H1 (cell line): ENCODE data around the gene DIO3. TPM values are rescaled to one million over a fixed set of nuclear protein-coding genes. Genes with fewer than 3 reads are reported as not detected.

ENCODE experiments used
- CTCF ChIA-PET: fragments of 300-600 bp; sonication (Branson Sonifier 250); formaldehyde crosslinking; loops from one replicate; lab custom pipeline; 2021; ENCODE audit not compliant: partially characterized antibody; lab: Charles Lee
- POLR2A ChIA-PET: fragments of 300-600 bp; sonication (Branson Sonifier 250); formaldehyde crosslinking; loops from one replicate; lab custom pipeline; 2021; ENCODE audit warnings: inconsistent platforms; ENCODE audit not compliant: partially characterized antibody; lab: Charles Lee
- DNase-seq, 2 experiments: peaks; one replicate each; pipeline versions ENCODE4 v3.0.0 to v3.0.0-alpha.2; 2010 to 2022; ENCODE audit warnings: low spot score in 2 of 2, low read depth in 1 of 2, mixed read lengths in 1 of 2
- FAIRE-seq: peaks from 2 replicates; lab custom pipeline; 2011; peaks lifted over from hg19 to GRCh38; lab: Jason Lieb, UNC
- H2AFZ ChIP-seq: 2 replicates; pipeline ENCODE4 v1.8.1; 2012; ENCODE audit warnings: low read length, inconsistent platforms
- H2AK5ac ChIP-seq: 2 replicates; pipeline ENCODE4 v1.6.1; 2013; ENCODE audit warnings: low read depth, low read length
- H2BK120ac ChIP-seq: replicated peaks from 2 replicates; pipeline ENCODE3; 2013; ENCODE audit warnings: low read depth, low read length, inconsistent platforms
- H2BK12ac ChIP-seq: 2 replicates; pipeline ENCODE4 v1.6.1; 2013; ENCODE audit warnings: low read depth, low read length
- H2BK15ac ChIP-seq: 2 replicates; pipeline ENCODE4 v1.6.1; 2013; ENCODE audit warnings: low read length
- H2BK20ac ChIP-seq: 2 replicates; pipeline ENCODE4 v1.6.1; 2013; ENCODE audit warnings: low read length
- H2BK5ac ChIP-seq: 2 replicates; pipeline ENCODE4 v1.6.1; 2013; ENCODE audit warnings: low read depth, low read length
- H3K14ac ChIP-seq: 2 replicates; pipeline ENCODE4 v1.6.1; 2013; ENCODE audit warnings: inconsistent platforms; ENCODE audit not compliant: insufficient read length
- H3K18ac ChIP-seq: 2 replicates; pipeline ENCODE4 v1.6.1; 2013; ENCODE audit warnings: low read length; ENCODE audit errors: extremely low read depth
- H3K23ac ChIP-seq: 2 replicates; pipeline ENCODE4 v1.6.1; 2013; ENCODE audit warnings: inconsistent platforms; ENCODE audit not compliant: insufficient read length
- H3K23me2 ChIP-seq: 2 replicates; pipeline ENCODE4 v1.6.1; 2013; ENCODE audit warnings: low read depth, low read length
- H3K27ac ChIP-seq: 2 replicates; pipeline ENCODE4 v1.6.1; 2011; ENCODE audit warnings: low read depth, low read length, inconsistent platforms
- H3K27me3 ChIP-seq, 4 experiments: replicated peaks in 1 of 4; 1 replicate in 1 of 4; 2 replicates in 3 of 4; pipeline versions ENCODE4 v1.6.1 to v1.8.1; 2011 to 2013; ENCODE audit warnings: low read length in 3 of 4, mild to moderate bottlenecking in 3 of 4, inconsistent platforms in 2 of 4, mixed read lengths in 2 of 4, moderate library complexity in 1 of 4; ENCODE audit not compliant: control insufficient read depth in 3 of 4, insufficient read depth in 3 of 4; ENCODE audit errors: extremely low read depth in 1 of 4
- H3K36me3 ChIP-seq, 4 experiments: 2 replicates each; pipeline versions ENCODE4 v1.6.1 to v1.8.1; 2011 to 2013; ENCODE audit warnings: mild to moderate bottlenecking in 4 of 4, low read length in 3 of 4, moderate library complexity in 2 of 4, control low read depth in 1 of 4, inconsistent platforms in 1 of 4; ENCODE audit not compliant: insufficient read depth in 4 of 4, control insufficient read depth in 2 of 4
- H3K4ac ChIP-seq: replicated peaks from 2 replicates; pipeline ENCODE3; 2013; ENCODE audit warnings: low read length, low read depth, mixed read lengths, inconsistent platforms; ENCODE audit not compliant: insufficient read length
- H3K4me1 ChIP-seq, 4 experiments: replicated peaks in 1 of 4; 1 replicate in 1 of 4; 2 replicates in 3 of 4; pipeline versions ENCODE4 v1.6.1 to v1.8.1; 2011 to 2013; ENCODE audit warnings: low read length in 3 of 4, inconsistent platforms in 2 of 4, mixed read lengths in 1 of 4; ENCODE audit not compliant: insufficient read depth in 4 of 4, control insufficient read depth in 3 of 4
- H3K4me2 ChIP-seq, 2 experiments: 2 replicates each; pipeline versions ENCODE4 v1.6.1 to v1.8.1; 2011 to 2013; ENCODE audit warnings: low read depth in 2 of 2, low read length in 2 of 2, control low read depth in 1 of 2, inconsistent platforms in 1 of 2, mild to moderate bottlenecking in 1 of 2; ENCODE audit not compliant: insufficient read depth in 1 of 2
- H3K4me3 ChIP-seq, 4 experiments: fragments of 200-600, 300-600 bp in 1 of 4; sonication (generic), shearing (Covaris generic), sonication (Bioruptor Twin) in 1 of 4; 2 replicates each; pipeline versions ENCODE4 v1.5.1 to v1.8.1; 2011 to 2016; ENCODE audit warnings: low read length in 4 of 4, low read depth in 3 of 4, control low read depth in 2 of 4, inconsistent platforms in 2 of 4, mild to moderate bottlenecking in 2 of 4, mixed read lengths in 1 of 4, moderate library complexity in 1 of 4; ENCODE audit not compliant: insufficient read depth in 2 of 4; ENCODE audit errors: extremely low read depth in 1 of 4
- H3K56ac ChIP-seq: replicated peaks from 2 replicates; pipeline ENCODE3; 2013; ENCODE audit warnings: low read depth, mild to moderate bottlenecking, mixed read lengths, low read length, inconsistent platforms; ENCODE audit not compliant: insufficient read length
- H3K79me1 ChIP-seq: 2 replicates; pipeline ENCODE4 v1.6.1; 2013; ENCODE audit warnings: low read depth, low read length, control low read depth
- H3K79me2 ChIP-seq, 2 experiments: 2 replicates each; pipeline versions ENCODE4 v1.6.1 to v1.8.1; 2012 to 2013; ENCODE audit warnings: low read length in 2 of 2, mild to moderate bottlenecking in 2 of 2, inconsistent platforms in 1 of 2; ENCODE audit not compliant: insufficient read depth in 2 of 2, control insufficient read depth in 1 of 2
- H3K9ac ChIP-seq, 4 experiments: replicated peaks in 1 of 4; 1 replicate in 1 of 4; 2 replicates in 3 of 4; pipeline versions ENCODE4 v1.6.1 to v1.8.1; 2011 to 2013; ENCODE audit warnings: low read depth in 3 of 4, low read length in 3 of 4, control low read depth in 2 of 4, mild to moderate bottlenecking in 2 of 4, moderate library complexity in 2 of 4, inconsistent platforms in 1 of 4; ENCODE audit errors: extremely low read depth in 1 of 4
- H3K9me3 ChIP-seq, 2 experiments: 2 replicates each; pipeline versions ENCODE4 v1.6.1 to v1.8.1; 2012 to 2013; ENCODE audit warnings: mild to moderate bottlenecking in 2 of 2, moderate library complexity in 2 of 2, control low read depth in 1 of 2, inconsistent platforms in 1 of 2, low read depth in 1 of 2, low read length in 1 of 2, mixed read lengths in 1 of 2; ENCODE audit not compliant: insufficient read depth in 2 of 2
- H4K20me1 ChIP-seq, 2 experiments: replicated peaks in 1 of 2; 2 replicates each; pipeline versions ENCODE3 to v1.8.1; 2011 to 2013; ENCODE audit warnings: inconsistent platforms in 2 of 2, low read length in 2 of 2, mild to moderate bottlenecking in 1 of 2; ENCODE audit not compliant: insufficient read depth in 2 of 2, control insufficient read depth in 1 of 2
- H4K5ac ChIP-seq: 2 replicates; pipeline ENCODE4 v1.6.1; 2013; ENCODE audit warnings: low read length, low read depth, mixed read lengths, inconsistent platforms; ENCODE audit not compliant: insufficient read length
- H4K8ac ChIP-seq: 2 replicates; pipeline ENCODE4 v1.8.0; 2013; ENCODE audit warnings: mild to moderate bottlenecking, moderate library complexity, low read length, inconsistent platforms; ENCODE audit not compliant: insufficient read depth; ENCODE audit errors: extremely low read depth
- H4K91ac ChIP-seq: replicated peaks from 2 replicates; pipeline ENCODE3; 2013; ENCODE audit warnings: low read length, mixed read lengths, inconsistent platforms; ENCODE audit not compliant: insufficient read length
- CEBPB ChIP-seq: IDR thresholded peaks from 2 replicates; pipeline ENCODE4 v1.6.1; 2012; ENCODE audit warnings: low read depth, low read length
- HDAC2 ChIP-seq, 2 experiments: fragments of 300-600 bp in 1 of 2; sonication (generic) in 1 of 2; IDR thresholded peaks; 2 replicates each; pipeline ENCODE4 v1.6.1; 2011 to 2012; ENCODE audit warnings: low read depth in 2 of 2, low read length in 2 of 2, mild to moderate bottlenecking in 2 of 2, moderate library complexity in 2 of 2, borderline replicate concordance in 1 of 2, inconsistent platforms in 1 of 2
- MAFK ChIP-seq: IDR thresholded peaks from 2 replicates; pipeline ENCODE4 v1.6.1; 2012; ENCODE audit warnings: low read depth, mild to moderate bottlenecking, improper control_type of control experiment, low read length
- POLR2A ChIP-seq, 2 experiments: IDR thresholded peaks; 1 replicate in 1 of 2; 2 replicates in 1 of 2; pipeline ENCODE4 v1.6.1; 2011; ENCODE audit warnings: low read depth in 2 of 2, low read length in 2 of 2, mild to moderate bottlenecking in 2 of 2; ENCODE audit errors: control extremely low read depth in 1 of 2
- USF2 ChIP-seq: IDR thresholded peaks from 2 replicates; pipeline ENCODE4 v1.6.1; 2011; ENCODE audit warnings: low read length, improper control_type of control experiment
- WGBS, 2 experiments: shearing (Covaris generic) in 1 of 2; methylation state at CpG; one replicate each; pipeline versions ENCODE4 v1.1.6 to v1.1.7; 2013 to 2015; ENCODE audit warnings: low lambda C conversion rate in 2 of 2, mixed read lengths in 2 of 2, inconsistent platforms in 1 of 2, low coverage in 1 of 2, missing lambda C conversion rate in 1 of 2; ENCODE audit not compliant: insufficient replicate concordance in 2 of 2, insufficient coverage in 1 of 2, insufficient read length in 1 of 2; ENCODE audit errors: extremely low coverage in 1 of 2, missing lambda C conversion rate in 1 of 2; 5-methylcytosine and 5-hydroxymethylcytosine counted together
- polyA plus RNA-seq, 7 experiments: library from polyadenylated mRNA; depleted of rRNA in 3 of 7; stranded (reverse) in 5 of 7; unstranded in 2 of 7; fragments of >200 nt in 5 of 7; fragments of 200-250 nt in 2 of 7; gene quantifications; 1 replicate in 5 of 7; 2 replicates in 1 of 7; 4 replicates in 1 of 7; pipeline versions ENCODE4 v1.2.1 to v1.2.3, GENCODE V29; 2011 to 2013; ENCODE audit warnings: missing spikeins in 2 of 7, mixed read lengths in 2 of 7
- total RNA-seq: library from RNA; stranded (reverse); fragmentation: NEBNext Ultra II Directional; extraction: Animal tissue kit (Norgen Biotek cat#: 25700); gene quantifications from 2 replicates; pipeline ENCODE4 v1.2.1, GENCODE V29; 2021

Gene DIO3
- total and polyA plus RNA-seq, 2 of the 8 experiments (the other 6 are each of a cell fraction or from before 2014, with no cell fraction given), result 0.17 to 0.19 TPM

- Histone ChIP-seq H3K79me1 (no peaks in the 10 kb centered on the region), H2AK5ac (no peak overlapping the region), H3K9me3 (no peaks in the 10 kb centered on the region), H3K23ac (no peak overlapping the region), H3K27me3 (no peaks in the 10 kb centered on the region), H3K36me3 (no peaks in the 10 kb centered on the region), H4K5ac (no peak overlapping the region), H3K4me1 (no peaks in the 10 kb centered on the region), H3K14ac (no peak overlapping the region), H3K56ac (no peak overlapping the region), H3K18ac (no peak overlapping the region), H3K4me3 (no peak overlapping the region), H2BK20ac (no peak overlapping the region), H2AFZ (no peak overlapping the region), H3K9ac (no peak overlapping the region), H3K23me2 (no peaks in the 10 kb centered on the region), H4K91ac (no peak overlapping the region), H3K4ac (no peak overlapping the region), H3K27ac (no peak overlapping the region), H3K79me2 (no peaks in the 10 kb centered on the region), H2BK5ac (no peak overlapping the region), H2BK12ac (no peak overlapping the region), H4K8ac (no peak overlapping the region), H3K4me2 (no peak overlapping the region), H2BK120ac (no peak overlapping the region), H4K20me1 (no peaks in the 10 kb centered on the region), H2BK15ac (no peak overlapping the region)
- CTCF ChIA-PET, result interaction anchor here (0.8 kb wide), 1 partner anchor 19 kb away, joined by 3 read pairs; no protein-coding TSS in a partner anchor
- POLR2A ChIA-PET, result no interaction called here
- DNase-seq, result no peak
- 97% methylated on average over 7 of the region's 7 CpGs; no CpG with 5 or more reads in 1 of the 2 experiments for WGBS, 2 experiments
- TF ChIP-seq USF2 (no peak), HDAC2 (IDR thresholded peaks at IDR 0.05; ENCODE audit: borderline replicate concordance in 1 of 2, low read depth in 2 of 2, low read length in 2 of 2) (no peak), POLR2A (IDR thresholded peaks at IDR 0.05; ENCODE audit: control extremely low read depth in 1 of 2, low read depth in 2 of 2, low read length in 2 of 2) (no peak), CEBPB (no peak), MAFK (no peak)
- FAIRE-seq, result no peak
Measured at GRCh38 chr14:101537286-101537685, 24.0 kb upstream of the DIO3 start.
